A673 (cell line): ENCODE measurements around the gene NSUN6. TPM values are rescaled to one million over a fixed set of nuclear protein-coding genes. Genes with fewer than 3 reads are reported as not detected.

ENCODE experiments used
- BruUV-seq: library from RNA; stranded (reverse); fragments of 400-500 nt; replicated peaks from 2 replicates; lab custom pipeline; 2021; lab: Mats Ljungman, UMichigan
- CTCF ChIA-PET: fragments of 300-600 bp; sonication (Branson Sonifier 250); formaldehyde crosslinking; loops from one replicate; lab custom pipeline; 2022; ENCODE audit warnings: antibody characterized with exemption; lab: Charles Lee
- POLR2A ChIA-PET: fragments of 300-600 bp; sonication (Branson Sonifier 250); formaldehyde crosslinking; loops from one replicate; lab custom pipeline; 2022; ENCODE audit warnings: antibody characterized with exemption; ENCODE audit not compliant: low non-redundant PET; lab: Charles Lee
- DNase-seq: peaks from one replicate; pipeline ENCODE4 v3.0.0-alpha.2; 2015; ENCODE audit warnings: low spot score
- H3K27ac ChIP-seq: fragments of 200-600 bp; sonication (generic); 2 replicates; pipeline ENCODE4 v1.5.1; 2016; ENCODE audit warnings: mixed run types, low read depth, mild to moderate bottlenecking, mixed read lengths, antibody characterized with exemption, low read length; ENCODE audit not compliant: poor library complexity, severe bottlenecking
- H3K27me3 ChIP-seq: fragments of 200-600 bp; sonication (generic); replicated peaks from 2 replicates; pipeline ENCODE4 v1.6.1; 2017; ENCODE audit warnings: mixed run types, low read depth, mild to moderate bottlenecking, mixed read lengths, antibody characterized with exemption, low read length; ENCODE audit not compliant: insufficient read depth, poor library complexity
- H3K36me3 ChIP-seq: fragments of 200-600 bp; sonication (generic); 2 replicates; pipeline ENCODE4 v1.6.1; 2016; ENCODE audit warnings: mixed run types, mild to moderate bottlenecking, mixed read lengths, antibody characterized with exemption, low read length; ENCODE audit not compliant: insufficient read depth, poor library complexity, severe bottlenecking
- H3K4me1 ChIP-seq: fragments of 200-600 bp; sonication (generic); 2 replicates; pipeline ENCODE4 v1.6.1; 2017; ENCODE audit warnings: mixed run types, mild to moderate bottlenecking, mixed read lengths, antibody characterized with exemption, low read length; ENCODE audit not compliant: insufficient read depth, poor library complexity, severe bottlenecking
- H3K4me3 ChIP-seq: fragments of 200-600 bp; sonication (generic); 2 replicates; pipeline ENCODE4 v1.5.1; 2016; ENCODE audit warnings: low read depth, mixed run types, mild to moderate bottlenecking, mixed read lengths, low read length; ENCODE audit not compliant: poor library complexity, severe bottlenecking
- H3K9me3 ChIP-seq: fragments of 200-600 bp; sonication (generic); 2 replicates; pipeline ENCODE4 v1.6.1; 2016; ENCODE audit warnings: mixed run types, low read depth, mild to moderate bottlenecking, mixed read lengths, antibody characterized with exemption, low read length; ENCODE audit not compliant: poor library complexity, severe bottlenecking
- EZH2 ChIP-seq: fragments of 200-600 bp; sonication (generic); IDR thresholded peaks from 2 replicates; pipeline ENCODE4 v1.6.1; 2017; ENCODE audit warnings: borderline replicate concordance, low read depth, mild to moderate bottlenecking, mixed read lengths, antibody characterized with exemption, low read length; ENCODE audit not compliant: poor library complexity, severe bottlenecking
- intact Hi-C: fragments of 100-400 bp; cut with micrococcal nuclease; formaldehyde crosslinking; loops from one replicate; pipeline ENCODE4 v1.10.0; 2022; ENCODE audit not compliant: unreplicated experiment
- total RNA-seq: library from RNA; stranded (reverse); gene quantifications from 2 replicates; pipeline ENCODE4 v1.2.3, GENCODE V29; 2021
- TF ChIP-seq, protein P1 (sequence below): fragments of 300-800, 200-600 bp; sonication (generic); conservative IDR thresholded peaks from 2 replicates; pipeline ENCODE4 v1.5.1; 2017; ENCODE audit warnings: low read depth, mild to moderate bottlenecking, antibody characterized with exemption, low read length, moderate library complexity, mixed read lengths

NSUN6 gene
- total RNA-seq, 1 experiment from 2014 or later, result 16.4 TPM

DNA sequence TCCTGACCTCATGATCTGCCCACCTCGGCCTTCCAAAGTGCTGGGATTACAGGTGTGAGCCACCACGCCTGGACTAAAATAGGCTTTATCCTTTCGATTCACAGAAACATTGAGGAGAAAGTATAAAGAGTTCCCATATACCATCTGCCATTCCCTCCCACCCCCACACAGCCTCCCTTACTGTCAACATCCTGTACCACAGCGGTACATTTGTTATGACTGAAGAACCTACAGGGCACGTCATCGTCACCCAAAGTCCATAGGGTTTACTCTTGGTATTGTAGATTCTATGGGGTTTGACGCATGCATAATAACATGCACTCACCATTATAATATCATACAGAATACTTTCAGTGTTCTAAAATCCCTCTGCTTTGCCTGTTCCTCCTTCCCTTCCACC, 35.8 kb upstream of the NSUN6 start:
- BruUV-seq, result no TSS peak
- H3K9me3 ChIP-seq, result no peaks in the 10 kb centered on the region
- H3K27ac ChIP-seq, result no peak overlapping the region
- intact Hi-C loops, result loop anchor here (5.0 to 10.0 kb wide), 2 partner anchors 228 to 930 kb away; no protein-coding TSS in a partner anchor
- CTCF ChIA-PET, result no interaction called here
- peaks cover 13% of the 10 kb centered on the region for H3K4me1 ChIP-seq
- no peaks in the 10 kb centered on the region for H3K36me3 ChIP-seq
- TF ChIP-seq, protein P1, sequence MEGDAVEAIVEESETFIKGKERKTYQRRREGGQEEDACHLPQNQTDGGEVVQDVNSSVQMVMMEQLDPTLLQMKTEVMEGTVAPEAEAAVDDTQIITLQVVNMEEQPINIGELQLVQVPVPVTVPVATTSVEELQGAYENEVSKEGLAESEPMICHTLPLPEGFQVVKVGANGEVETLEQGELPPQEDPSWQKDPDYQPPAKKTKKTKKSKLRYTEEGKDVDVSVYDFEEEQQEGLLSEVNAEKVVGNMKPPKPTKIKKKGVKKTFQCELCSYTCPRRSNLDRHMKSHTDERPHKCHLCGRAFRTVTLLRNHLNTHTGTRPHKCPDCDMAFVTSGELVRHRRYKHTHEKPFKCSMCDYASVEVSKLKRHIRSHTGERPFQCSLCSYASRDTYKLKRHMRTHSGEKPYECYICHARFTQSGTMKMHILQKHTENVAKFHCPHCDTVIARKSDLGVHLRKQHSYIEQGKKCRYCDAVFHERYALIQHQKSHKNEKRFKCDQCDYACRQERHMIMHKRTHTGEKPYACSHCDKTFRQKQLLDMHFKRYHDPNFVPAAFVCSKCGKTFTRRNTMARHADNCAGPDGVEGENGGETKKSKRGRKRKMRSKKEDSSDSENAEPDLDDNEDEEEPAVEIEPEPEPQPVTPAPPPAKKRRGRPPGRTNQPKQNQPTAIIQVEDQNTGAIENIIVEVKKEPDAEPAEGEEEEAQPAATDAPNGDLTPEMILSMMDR, result no peak
- no peak for TF ChIP-seq EZH2
- H3K27me3 ChIP-seq, result no peaks in the 10 kb centered on the region
- H3K4me3 ChIP-seq, result no peak overlapping the region
- DNase-seq, result no peak
- POLR2A ChIA-PET, result no interaction called here

DNA sequence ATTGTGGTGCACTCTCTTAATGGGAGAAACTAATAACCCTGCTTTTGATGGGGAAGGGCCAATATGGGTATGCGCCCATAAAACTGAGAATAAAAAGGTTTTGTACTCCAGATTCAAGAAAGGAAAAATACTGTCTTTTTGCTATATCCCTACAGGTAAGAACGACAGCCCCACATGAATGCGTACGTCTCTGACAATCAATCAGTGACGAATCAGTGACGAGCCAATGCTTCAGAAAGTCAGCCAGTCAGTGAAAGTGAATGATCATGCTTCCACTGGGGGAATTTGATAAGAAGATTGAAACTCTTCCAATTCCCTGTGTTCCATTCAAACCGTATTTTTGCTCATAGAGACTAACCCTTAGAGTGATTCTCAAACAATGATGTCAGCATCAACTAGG, 34.2 kb upstream of the NSUN6 start:
- BruUV-seq, result no TSS peak
- H3K27ac ChIP-seq, result no peak overlapping the region
- intact Hi-C loops, result loop anchor here (5.0 to 10.0 kb wide), 2 partner anchors 229 to 932 kb away; no protein-coding TSS in a partner anchor
- no peak for DNase-seq
- ChIA-PET CTCF (no interaction called here), POLR2A (no interaction called here)
- H3K36me3 ChIP-seq, result peaks cover 4% of the 10 kb centered on the region
- H3K4me3 ChIP-seq, result no peak overlapping the region
- H3K4me1 ChIP-seq, result peaks cover 23% of the 10 kb centered on the region
- H3K27me3 ChIP-seq, result no peaks in the 10 kb centered on the region
- H3K9me3 ChIP-seq, result no peaks in the 10 kb centered on the region
- TF ChIP-seq, protein P1, result no peak
- TF ChIP-seq EZH2, result no peak

DNA sequence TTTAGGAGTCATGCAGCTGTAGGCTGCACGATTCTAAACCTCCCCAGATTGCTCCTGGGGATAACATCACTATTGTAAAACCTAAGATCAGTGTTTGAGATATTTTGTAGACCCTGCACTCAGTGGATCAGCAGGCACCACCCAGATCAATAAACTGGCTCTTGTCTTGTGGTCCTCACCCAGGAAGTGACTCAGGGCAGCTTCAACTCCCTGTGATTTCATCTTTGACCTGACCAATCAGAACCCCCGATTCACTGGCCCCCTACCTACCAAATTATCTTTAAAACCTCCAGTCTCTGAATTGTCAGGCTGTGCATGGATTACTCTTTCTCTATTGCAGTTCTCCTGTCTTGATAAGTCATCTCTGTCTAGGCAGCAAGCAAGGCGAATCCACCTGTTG, 33.6 kb upstream of the NSUN6 start:
- no TSS peak for BruUV-seq
- ChIA-PET POLR2A (no interaction called here), CTCF (no interaction called here)

More for the DNA sequence above, 33.6 kb upstream of the NSUN6 start:
- H3K36me3 ChIP-seq, result peaks cover 4% of the 10 kb centered on the region
- no peaks in the 10 kb centered on the region for H3K27me3 ChIP-seq
- TF ChIP-seq EZH2, result no peak
- TF ChIP-seq, protein P1, result no peak
- intact Hi-C loops, result loop anchor here (5.0 to 10.0 kb wide), 2 partner anchors 230 to 932 kb away; no protein-coding TSS in a partner anchor
- H3K9me3 ChIP-seq, result no peaks in the 10 kb centered on the region
- no peak overlapping the region for H3K4me3 ChIP-seq
- DNase-seq, result no peak
- H3K4me1 ChIP-seq, result peaks cover 28% of the 10 kb centered on the region
- H3K27ac ChIP-seq, result no peak overlapping the region
